HG03378 (cell line): ENCODE results near the gene GBX1.

Source experiments
- ATAC-seq: cut with Tn5 transposase; IDR thresholded peaks from one replicate; pipeline ENCODE4 v1.9.1; 2021; ENCODE audit warnings: mild to moderate bottlenecking, moderate library complexity; ENCODE audit not compliant: unreplicated experiment

The GBX1 gene

DNA sequence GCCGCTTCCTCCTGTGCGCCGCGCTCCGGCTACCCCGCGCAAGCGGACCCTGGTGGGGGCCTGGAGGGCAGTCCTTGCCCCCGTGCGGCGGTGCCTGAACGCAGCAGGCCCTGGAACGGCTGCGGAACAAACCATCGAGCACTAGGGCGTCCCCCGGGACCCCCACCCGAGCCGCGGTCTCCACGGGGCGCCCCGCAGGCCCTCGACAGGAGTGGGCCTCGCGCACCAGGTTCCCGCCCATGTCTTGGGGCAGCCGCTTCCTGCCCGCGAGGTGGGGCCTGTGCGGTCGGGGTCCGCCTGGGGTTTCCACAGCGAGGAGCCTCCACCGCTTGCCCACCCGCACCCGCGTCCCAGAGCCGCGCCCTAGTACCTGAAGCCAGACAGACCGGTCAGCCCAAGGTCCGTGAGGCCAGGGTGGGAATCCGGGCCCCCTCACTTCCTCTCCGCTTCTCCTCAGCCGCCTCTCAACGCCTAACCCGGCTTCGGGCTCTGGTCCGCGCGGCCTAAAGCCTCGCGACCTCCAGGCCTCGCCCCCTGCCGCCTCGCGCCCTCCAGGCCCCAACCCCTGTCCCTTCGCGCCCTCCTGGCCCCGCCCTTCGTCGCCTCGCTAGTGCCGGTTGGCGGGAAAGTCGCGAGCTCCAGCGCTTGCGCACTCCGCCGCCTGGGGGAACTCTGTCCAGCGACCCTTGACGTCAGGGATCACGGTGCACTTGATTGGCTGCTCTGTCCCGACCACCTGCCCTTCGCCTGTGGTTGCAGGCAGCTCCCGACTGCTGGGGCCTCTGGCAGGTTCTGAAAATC lies 7.0 kb upstream of the GBX1 start:
- no peak for ATAC-seq

DNA sequence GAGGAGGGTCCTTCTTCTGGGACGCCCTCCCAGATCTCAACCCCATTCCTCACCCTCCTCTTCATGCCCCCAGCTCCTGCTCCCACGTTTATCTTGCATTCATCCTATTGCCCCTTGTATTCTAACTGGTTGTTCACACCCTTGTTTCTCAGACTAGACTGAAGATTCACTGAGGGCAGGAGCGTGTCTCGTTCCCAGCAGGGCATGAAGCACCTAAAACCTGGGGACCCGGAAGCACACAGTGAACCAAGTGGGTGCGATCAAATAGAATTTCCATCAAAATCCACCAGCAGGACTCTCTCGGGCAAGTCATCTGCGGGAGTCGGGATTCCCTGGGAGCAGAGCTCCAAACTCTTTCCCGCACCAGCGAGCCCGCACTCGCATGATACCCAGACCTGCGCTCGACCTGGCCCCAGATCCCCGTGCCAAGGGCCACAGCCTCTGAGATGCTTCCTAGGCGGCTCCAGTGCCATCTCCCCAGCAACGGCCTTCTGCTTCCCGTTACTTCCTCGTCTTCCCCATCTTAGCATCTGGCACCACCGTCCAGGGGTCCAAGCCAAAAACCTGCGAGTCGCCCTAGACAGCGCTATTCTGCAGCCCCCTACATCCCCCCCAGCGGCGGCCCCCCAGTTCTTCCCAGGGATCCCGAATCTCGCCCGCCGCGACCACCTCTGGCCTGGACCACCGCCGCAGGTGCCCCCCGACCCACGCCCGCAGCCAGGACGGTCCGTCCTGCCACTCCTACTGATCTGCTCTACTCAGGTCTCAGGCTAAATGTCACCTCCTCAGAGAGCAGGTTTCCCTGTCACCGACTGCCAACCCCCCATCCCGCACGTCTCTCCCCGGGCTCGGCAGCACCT lies 6.1 kb upstream of the GBX1 start:
- ATAC-seq = no peak

GRCh38 chr7:151172273-151173141 lies 5.0 kb upstream of the GBX1 start:
- ATAC-seq = no peak

- no peak for ATAC-seq
Measured at GRCh38 chr7:151168787-151169162, 1.3 kb upstream of the GBX1 start.

- ATAC-seq = no peak
Measured at GRCh38 chr7:151168003-151168786, 701 bp upstream of the GBX1 start.

- ATAC-seq = no peak
Measured at GRCh38 chr7:151166629-151167196, 781 bp downstream of the GBX1 start.

DNA sequence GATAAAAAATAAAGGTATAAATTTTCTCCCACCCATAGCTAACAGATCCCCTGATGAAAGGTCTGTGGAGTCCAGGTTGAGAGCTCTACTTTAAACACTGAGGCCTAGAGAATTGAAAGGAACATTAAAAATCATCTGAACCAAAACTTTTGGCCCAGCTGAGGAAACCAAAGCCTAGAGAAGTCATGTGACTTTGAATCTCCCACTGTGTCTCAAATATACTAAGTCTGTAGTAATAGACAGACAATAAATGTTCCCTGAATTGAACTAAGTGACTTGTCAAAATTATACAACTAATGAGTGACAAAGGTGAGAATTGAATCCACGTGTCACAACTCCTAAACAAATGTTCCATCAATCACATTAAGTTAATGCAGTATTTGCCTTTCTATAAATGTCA lies 5.7 kb downstream of the GBX1 start:
- ATAC-seq = no peak

DNA sequence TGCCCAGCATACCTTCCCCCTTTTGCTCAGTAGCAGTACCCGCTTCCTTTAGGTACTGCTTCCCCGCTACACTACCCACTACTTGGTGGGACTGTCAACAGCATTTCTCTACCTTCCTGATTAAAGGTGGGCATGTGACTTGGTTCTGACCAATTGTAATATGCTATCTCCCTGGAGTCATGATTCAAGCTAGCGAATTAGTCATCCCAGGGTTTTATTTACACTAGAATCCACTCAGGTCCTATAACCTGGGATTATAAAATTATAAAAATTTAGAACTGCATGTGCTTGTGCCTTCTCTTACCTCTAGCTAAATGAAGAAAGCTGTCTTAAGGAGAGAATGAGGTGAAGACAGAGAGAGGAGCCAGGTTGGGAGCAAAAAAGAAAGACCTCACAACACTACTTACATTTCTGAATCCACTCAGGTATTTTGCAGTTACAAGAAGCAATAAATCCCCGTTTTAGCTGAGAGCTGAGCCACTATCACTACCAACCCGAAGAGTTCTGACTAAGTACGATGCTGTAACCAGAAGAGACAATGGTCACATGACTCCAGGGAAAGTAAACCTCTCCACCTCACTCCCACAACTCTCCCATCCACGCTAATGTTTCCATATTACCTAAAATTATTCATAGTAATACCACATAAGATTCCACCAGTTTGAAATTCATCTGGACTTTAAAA lies 9.7 kb downstream of the GBX1 start:
- no peak for ATAC-seq

GRCh38 chr7:151152643-151153513 lies 14.6 kb downstream of the GBX1 start:
- no peak for ATAC-seq

GRCh38 chr7:151150388-151150787 lies 17.1 kb downstream of the GBX1 start:
- ATAC-seq = no peak

DNA sequence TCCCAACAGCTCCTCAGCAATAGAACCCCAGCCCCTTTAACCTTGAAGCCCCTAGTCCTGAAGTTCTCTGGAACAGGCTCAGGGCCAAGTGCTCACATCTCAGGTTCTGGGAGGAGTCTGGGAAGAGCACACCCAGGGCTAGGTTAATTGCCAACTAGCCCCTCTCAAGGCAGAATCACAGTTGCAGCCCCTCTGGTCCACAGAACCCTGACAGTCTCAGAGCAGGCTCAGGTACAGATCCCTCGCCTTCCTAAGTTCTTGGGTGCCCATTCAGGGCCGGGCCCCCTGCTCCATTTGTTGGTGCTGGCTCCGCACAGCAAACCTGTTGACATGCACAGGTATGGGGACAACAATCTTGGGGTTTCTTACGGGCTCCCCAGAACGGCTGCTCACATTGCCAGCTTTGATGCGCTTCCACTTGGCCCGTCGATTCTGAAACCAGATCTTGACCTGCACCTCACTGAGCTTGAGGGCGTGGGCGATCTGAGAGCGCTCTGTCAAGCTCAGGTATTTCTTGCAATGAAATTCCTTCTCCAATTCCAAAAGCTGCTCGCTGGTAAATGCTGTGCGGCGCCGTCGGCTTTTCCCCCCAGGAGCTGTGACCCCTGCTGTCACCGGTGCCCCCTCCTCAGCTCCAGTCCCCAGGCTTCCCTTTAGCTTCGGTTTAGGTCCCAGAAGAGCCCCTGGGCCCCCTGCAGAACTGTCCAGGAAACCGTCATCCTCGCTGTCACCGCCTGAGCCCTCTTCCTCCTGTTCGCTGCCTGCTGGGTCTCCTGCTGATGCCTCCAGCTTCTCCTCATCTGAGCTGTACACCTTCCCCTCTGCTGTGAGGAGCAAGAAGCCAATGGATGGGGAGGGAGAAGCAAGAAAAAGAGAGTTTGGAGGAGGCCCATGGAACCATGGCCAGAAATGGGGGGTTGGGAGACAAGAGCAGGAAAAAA lies 18.9 kb downstream of the GBX1 start:
- ATAC-seq = no peak

- no peak for ATAC-seq
Measured at GRCh38 chr7:151146761-151147160, 20.7 kb downstream of the GBX1 start.

DNA sequence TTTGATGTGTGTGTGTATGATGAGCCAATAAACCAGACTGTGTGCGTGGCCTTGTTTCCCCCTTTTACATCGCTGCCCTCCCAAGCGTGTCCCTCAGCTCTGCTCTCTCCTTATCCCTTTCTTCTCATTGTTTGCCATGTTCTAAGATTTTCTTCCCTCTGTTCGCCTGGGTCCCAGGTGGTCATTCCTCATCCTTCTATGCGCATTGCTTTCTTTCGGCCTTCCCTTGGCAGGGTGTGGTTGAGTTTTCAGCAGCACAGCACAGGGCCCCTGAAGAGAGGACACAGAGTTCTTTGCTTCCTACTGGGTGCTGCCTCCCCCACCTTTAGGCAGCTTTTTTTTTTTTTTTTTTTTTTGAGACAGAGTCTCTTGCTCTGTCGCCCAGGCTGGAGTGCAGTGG lies 23.1 kb downstream of the GBX1 start:
- no peak for ATAC-seq

DNA sequence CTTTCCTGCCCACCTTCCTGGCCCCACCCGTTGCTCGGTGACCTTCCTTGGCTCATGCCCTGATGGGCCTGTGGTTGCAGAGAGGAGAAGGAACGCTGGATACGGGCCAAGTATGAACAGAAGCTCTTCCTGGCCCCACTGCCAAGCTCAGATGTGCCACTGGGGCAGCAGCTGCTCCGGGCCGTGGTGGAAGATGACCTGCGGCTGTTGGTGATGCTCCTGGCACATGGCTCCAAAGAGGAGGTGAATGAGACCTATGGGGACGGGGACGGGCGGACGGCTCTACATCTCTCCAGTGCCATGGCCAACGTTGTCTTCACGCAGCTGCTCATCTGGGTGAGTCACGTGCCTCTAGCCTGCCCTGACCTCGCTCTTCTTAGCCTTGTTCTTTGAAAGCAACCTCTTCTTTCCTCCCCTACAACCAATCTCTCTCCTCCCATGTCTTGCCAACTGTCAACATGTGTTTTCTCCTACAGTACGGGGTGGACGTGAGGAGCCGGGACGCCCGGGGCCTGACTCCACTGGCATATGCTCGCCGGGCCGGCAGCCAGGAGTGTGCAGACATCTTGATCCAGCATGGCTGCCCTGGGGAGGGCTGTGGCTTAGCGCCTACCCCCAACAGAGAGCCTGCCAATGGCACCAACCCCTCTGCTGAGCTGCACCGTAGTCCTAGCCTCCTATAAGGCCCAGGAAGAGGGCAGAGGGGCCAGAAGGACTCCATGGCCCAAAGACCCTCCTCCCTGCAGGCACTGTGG lies 24.1 kb downstream of the GBX1 start:
- ATAC-seq = no peak

- no peak for ATAC-seq
Measured at GRCh38 chr7:151142686-151143040, 24.8 kb downstream of the GBX1 start.

GRCh38 chr7:151141855-151142685 lies 25.4 kb downstream of the GBX1 start:
- ATAC-seq = no peak
